HFF-Myc (cell line): ENCODE data around the gene CLEC18C.
A peak's percentile ranks its signal among the peaks of the same experiment; 100 is the strongest.

Source experiments
- DNase-seq: peaks from one replicate; pipeline ENCODE4 v3.0.0-alpha.2; 2011; ENCODE audit warnings: low read depth; ENCODE audit errors: extremely low read depth
- H3K4me3 ChIP-seq: replicated peaks from 2 replicates; pipeline ENCODE4 v1.5.1; 2011; ENCODE audit warnings: low read depth, mild to moderate bottlenecking, control low read depth, low read length
- TF ChIP-seq, protein P1 (sequence below): IDR thresholded peaks from 2 replicates; pipeline ENCODE4 v1.5.1; 2012; ENCODE audit warnings: mild to moderate bottlenecking, low read depth, low read length, control low read depth; ENCODE audit errors: missing control alignments

The CLEC18C gene

DNA sequence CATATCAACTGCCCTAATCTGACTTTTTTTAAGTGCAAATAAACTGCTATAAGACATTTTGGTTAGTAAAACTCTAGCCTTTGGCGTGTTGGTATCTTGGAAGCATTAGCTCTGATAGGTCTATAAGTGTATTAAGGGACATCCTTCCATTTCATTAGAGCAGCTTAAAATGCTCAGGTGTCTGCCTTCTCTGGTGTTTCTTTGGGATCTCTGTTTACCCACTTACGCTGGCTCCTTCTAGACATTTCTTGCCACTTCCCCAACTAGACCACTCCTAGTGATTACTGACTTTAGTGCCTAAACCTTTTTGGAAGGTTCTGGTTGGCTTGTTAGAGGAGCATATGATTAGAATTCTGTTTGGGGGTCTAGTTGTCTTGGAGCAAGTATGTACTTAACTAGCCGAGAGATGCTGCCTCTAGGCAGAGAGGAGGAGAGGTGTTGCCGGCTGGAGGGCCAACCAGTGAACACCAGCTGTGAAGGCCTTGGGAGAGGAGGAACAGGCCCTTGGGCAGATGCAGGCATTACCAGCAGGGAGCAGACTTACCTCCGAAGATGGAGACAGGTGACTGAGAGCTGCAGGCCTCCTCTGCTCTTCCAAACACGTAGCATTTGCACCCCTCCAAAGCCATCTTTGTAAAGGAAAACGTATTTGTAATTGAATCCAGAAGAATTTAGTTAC is 15.2 kb upstream of the CLEC18C start:
- no peak overlapping the region for H3K4me3 ChIP-seq
- TF ChIP-seq, protein P1, sequence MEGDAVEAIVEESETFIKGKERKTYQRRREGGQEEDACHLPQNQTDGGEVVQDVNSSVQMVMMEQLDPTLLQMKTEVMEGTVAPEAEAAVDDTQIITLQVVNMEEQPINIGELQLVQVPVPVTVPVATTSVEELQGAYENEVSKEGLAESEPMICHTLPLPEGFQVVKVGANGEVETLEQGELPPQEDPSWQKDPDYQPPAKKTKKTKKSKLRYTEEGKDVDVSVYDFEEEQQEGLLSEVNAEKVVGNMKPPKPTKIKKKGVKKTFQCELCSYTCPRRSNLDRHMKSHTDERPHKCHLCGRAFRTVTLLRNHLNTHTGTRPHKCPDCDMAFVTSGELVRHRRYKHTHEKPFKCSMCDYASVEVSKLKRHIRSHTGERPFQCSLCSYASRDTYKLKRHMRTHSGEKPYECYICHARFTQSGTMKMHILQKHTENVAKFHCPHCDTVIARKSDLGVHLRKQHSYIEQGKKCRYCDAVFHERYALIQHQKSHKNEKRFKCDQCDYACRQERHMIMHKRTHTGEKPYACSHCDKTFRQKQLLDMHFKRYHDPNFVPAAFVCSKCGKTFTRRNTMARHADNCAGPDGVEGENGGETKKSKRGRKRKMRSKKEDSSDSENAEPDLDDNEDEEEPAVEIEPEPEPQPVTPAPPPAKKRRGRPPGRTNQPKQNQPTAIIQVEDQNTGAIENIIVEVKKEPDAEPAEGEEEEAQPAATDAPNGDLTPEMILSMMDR, result no peak
- no peak for DNase-seq

DNA sequence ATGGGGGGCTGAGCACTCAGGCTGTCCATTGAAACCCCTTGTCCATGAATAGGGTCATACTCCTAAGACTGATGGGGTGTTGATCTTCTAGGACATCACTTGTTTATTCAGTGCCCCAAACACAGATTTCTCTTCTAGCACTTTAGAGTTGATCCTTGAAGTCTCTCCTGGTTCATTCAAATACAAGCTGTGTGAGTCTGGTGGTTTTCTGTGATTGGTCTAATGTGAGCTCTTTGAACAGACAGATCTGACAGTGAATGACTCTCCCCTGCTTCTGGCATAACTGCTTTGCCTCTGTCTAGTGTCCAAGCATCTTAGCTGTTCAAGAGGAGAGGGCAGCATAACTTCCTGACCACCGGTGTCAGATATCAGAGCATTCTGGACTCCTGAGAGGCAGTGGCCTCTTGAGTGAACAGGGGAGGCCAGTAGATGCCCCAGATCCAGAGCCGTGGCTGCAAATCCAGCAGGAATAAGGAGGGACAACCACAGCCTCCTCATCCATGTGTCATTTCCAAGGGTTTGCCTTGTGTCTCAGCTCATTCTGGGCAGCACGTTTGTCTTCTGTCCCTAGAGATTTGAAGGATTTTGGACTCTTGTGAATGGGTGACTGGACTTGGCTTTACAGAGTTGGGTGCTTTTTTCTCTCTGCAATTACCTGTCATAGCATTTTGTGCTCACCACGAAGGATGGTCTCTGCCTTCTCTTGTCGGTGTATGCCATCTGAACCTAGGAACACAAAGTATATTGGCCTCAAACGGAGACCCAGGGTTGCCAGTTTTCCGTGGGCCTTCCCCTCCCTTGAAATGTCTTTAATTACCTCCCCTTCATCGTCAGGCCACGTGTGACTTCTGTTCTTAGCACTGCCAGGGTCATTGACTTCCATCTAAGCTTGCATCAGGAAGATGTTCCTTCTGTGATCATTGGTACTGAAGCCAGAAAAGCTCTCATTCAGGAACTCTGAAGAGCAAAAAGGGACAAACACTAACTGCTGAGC is 13.9 kb upstream of the CLEC18C start:
- no peak for DNase-seq
- TF ChIP-seq, protein P1, result no peak

DNA sequence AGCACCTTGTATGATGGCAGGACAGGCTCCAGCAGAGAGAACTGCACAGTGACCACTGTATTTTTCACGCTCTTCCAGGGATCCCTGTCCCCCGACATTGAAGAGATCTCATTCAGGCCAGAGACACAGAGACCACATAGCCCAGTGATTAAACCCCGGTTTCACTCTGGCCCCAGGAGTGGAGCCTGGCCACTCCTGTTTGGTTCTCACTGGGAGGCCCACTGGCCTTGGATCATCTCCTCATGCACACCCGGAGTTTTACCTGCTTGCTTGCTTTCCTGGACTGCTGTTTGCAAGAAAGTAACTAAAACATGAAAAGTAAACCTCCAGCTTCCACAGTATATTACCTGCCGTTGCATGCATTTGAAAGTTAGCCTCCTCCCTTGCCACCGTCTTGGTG is 13.2 kb upstream of the CLEC18C start:
- TF ChIP-seq, protein P1, result no peak
- DNase-seq, result no peak
- no peak overlapping the region for H3K4me3 ChIP-seq

More for the DNA sequence above, 13.9 kb upstream of the CLEC18C start:
- H3K4me3 ChIP-seq, result no peak overlapping the region

DNA sequence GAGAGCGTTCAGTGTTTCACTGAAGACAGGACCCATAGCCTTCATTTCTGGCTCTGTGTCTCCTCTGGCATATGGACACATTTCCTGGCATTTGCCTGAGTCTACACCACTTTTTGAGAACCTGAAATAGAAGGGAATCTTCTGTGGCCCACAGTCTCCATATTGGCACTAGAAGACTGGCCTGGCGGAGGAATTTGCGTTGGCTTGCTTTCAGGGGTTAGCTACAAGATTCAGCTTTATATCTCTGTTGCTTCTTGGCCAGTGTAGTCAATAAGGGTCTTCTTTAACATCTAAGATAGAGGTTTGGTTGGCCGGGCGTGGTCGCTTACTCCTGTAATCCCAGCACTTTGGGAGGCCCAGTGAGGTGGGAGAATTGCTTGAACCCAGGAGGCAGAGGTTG is 12.8 kb upstream of the CLEC18C start:
- no peak overlapping the region for H3K4me3 ChIP-seq

DNA sequence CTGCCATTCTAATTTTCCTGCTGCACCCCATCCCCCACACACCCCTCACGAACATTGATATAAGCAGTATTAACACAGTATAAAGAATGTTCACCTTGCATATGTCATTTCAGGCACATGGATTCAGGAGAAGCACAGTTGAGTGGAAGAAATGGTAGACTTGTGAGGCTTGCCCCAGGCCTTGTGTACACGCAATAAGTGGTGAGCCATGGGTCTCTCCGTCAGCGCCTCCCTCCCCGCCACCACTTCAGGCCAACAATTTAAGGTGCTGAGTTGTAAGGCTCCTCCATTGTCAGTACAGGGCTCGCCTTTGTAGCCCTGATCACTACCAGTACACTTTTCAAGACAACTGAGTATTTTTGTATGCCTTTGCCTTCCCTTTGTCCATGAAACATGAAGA is 12.2 kb upstream of the CLEC18C start:
- no peak for DNase-seq
- H3K4me3 ChIP-seq, result no peak overlapping the region
- TF ChIP-seq, protein P1, result no peak

More for the DNA sequence above, 12.8 kb upstream of the CLEC18C start:
- TF ChIP-seq, protein P1, result no peak
- DNase-seq, result no peak

DNA sequence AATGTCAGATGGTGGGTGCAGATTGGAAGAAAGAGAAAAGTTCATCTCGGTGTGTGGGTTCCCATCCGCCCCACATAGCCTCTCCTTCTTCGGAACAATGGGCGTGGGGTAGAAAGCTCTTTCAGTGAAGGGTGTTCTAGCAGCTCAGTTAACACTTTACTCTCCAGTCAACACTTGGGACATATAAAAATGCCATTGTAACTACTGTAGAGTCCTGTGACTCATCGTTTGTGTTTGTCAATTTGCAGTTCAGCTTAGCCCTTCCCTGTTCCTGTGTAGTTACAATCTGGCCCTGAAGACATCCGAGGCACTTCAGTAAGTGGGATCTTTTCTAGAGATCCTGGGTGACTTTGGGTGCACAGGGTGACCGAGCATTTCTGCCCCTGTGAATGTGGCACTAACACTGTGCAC is 11.5 kb upstream of the CLEC18C start:
- TF ChIP-seq, protein P1, result no peak
- peak; percentile 61 for DNase-seq
- no peak overlapping the region for H3K4me3 ChIP-seq
